Natural killer cell (primary cell): ENCODE measurements around the gene BUB1. TPM values are rescaled to one million over a fixed set of nuclear protein-coding genes. Genes with fewer than 3 reads are reported as not detected.

Experiments used
- ATAC-seq, 3 donors: fragments of 150-1000 bp in 2 of 3; fragments of 200-7000 bp in 1 of 3; cut with Tn5 transposase; 1 replicate in 1 of 3; 2 replicates in 2 of 3; pipeline ENCODE4 v1.10.0; 2021; ENCODE audit warnings: mild to moderate bottlenecking in 2 of 3, moderate library complexity in 2 of 3
- DNase-seq, 2 donors: peaks; one replicate each; pipeline versions ENCODE4 v3.0.0 to v3.0.0-alpha.2; 2013 to 2021; ENCODE audit warnings: mixed read lengths in 1 of 2
- H3K27ac ChIP-seq: one replicate; pipeline ENCODE4 v1.5.1; 2013; ENCODE audit warnings: mild to moderate bottlenecking, low read length
- H3K27me3 ChIP-seq: one replicate; pipeline ENCODE4 v1.6.1; 2013; ENCODE audit warnings: low read length; ENCODE audit not compliant: control insufficient read depth, insufficient read depth
- H3K36me3 ChIP-seq: one replicate; pipeline ENCODE4 v1.6.1; 2013; ENCODE audit warnings: low read length; ENCODE audit not compliant: control insufficient read depth, insufficient read depth
- H3K4me1 ChIP-seq: one replicate; pipeline ENCODE4 v1.6.1; 2013; ENCODE audit warnings: low read length; ENCODE audit not compliant: control insufficient read depth, insufficient read depth
- H3K4me3 ChIP-seq: one replicate; pipeline ENCODE4 v1.5.1; 2013; ENCODE audit warnings: low read length
- H3K9me3 ChIP-seq: one replicate; pipeline ENCODE4 v1.6.1; 2013; ENCODE audit warnings: low read length; ENCODE audit not compliant: control insufficient read depth, insufficient read depth
- H3K27ac Mint-ChIP-seq, 2 donors: one replicate each; pipeline ENCODE4 v1.8.0; 2022; ENCODE audit warnings: mild to moderate bottlenecking in 2 of 2, mixed read lengths in 2 of 2, moderate library complexity in 1 of 2
- H3K27me3 Mint-ChIP-seq, 2 donors: one replicate each; pipeline ENCODE4 v1.8.0; 2022; ENCODE audit warnings: low read depth in 2 of 2, mixed read lengths in 2 of 2
- H3K36me3 Mint-ChIP-seq: one replicate; pipeline ENCODE4 v1.8.0; 2022; ENCODE audit warnings: mixed read lengths
- H3K4me1 Mint-ChIP-seq, 2 donors: one replicate each; pipeline ENCODE4 v1.8.0; 2022; ENCODE audit warnings: mixed read lengths in 2 of 2
- H3K4me3 Mint-ChIP-seq: one replicate; pipeline ENCODE4 v1.8.0; 2022; ENCODE audit warnings: mild to moderate bottlenecking, moderate library complexity, mixed read lengths
- H3K9me3 Mint-ChIP-seq, 2 donors: one replicate each; pipeline ENCODE4 v1.8.0; 2022; ENCODE audit warnings: mixed read lengths in 2 of 2
- CTCF ChIP-seq: fragments of 200-600 bp; IDR thresholded peaks from one replicate; pipeline ENCODE4 v1.8.0; 2022; ENCODE audit warnings: antibody characterized with exemption
- WGBS: methylation state at CpG from one replicate; pipeline ENCODE4 v1.1.7; 2013; ENCODE audit warnings: missing lambda C conversion rate; ENCODE audit not compliant: insufficient coverage; 5-methylcytosine and 5-hydroxymethylcytosine counted together
- intact Hi-C: fragments of 100-400 bp; cut with micrococcal nuclease; formaldehyde crosslinking; loops from one replicate; pipeline ENCODE4 v1.14.2; 2022
- total RNA-seq, 4 donors: library from RNA; stranded (reverse); fragments of 120-200 nt in 1 of 4; gene quantifications; one replicate each; pipeline versions ENCODE4 v1.2.3 to v1.2.4, GENCODE V29; 2013 to 2022

Gene BUB1
- total RNA-seq, 3 donors from 2014 or later (not counting 1 experiment from before 2014, with no cell fraction given), result 2.3 to 4.2 (median 2.7) TPM

- peaks cover 25% of the 10 kb centered on the region for H3K4me1 ChIP-seq
- DNase-seq (no peak), ATAC-seq (peak in 2 of 3 donors; percentile 5 to 6)
- peaks cover 14 to 20% of the 10 kb centered on the region in 2 donors for H3K27me3 Mint-ChIP-seq
- no peaks in the 10 kb centered on the region for H3K9me3 Mint-ChIP-seq
- TF ChIP-seq CTCF, result no peak
- H3K36me3 Mint-ChIP-seq, result no peaks in the 10 kb centered on the region
- H3K27me3 ChIP-seq, result no peaks in the 10 kb centered on the region
- no peaks in the 10 kb centered on the region for H3K36me3 ChIP-seq
- WGBS, result 37% methylated on average over 5 of the region's 6 CpGs
- intact Hi-C loops, result loop anchor here (1.0 to 5.0 kb wide), 2 partner anchors 171 to 447 kb away; partner anchors contain the start of gene BCL2L11
- peak overlapping the region; percentile 72 to 74 for H3K27ac Mint-ChIP-seq
- H3K4me3 Mint-ChIP-seq, result peak overlapping the region; percentile 72
- no peaks in the 10 kb centered on the region for H3K9me3 ChIP-seq
- peaks cover 36 to 40% of the 10 kb centered on the region in 2 donors for H3K4me1 Mint-ChIP-seq
- H3K4me3 ChIP-seq, result no peak overlapping the region
- peak overlapping the region; percentile 59 for H3K27ac ChIP-seq
Measured at GRCh38 chr2:110675679-110676078, 2.2 kb downstream of the BUB1 start.

- WGBS, result 46% methylated on average over 7 of the region's 7 CpGs
- H3K27me3 Mint-ChIP-seq, result peaks cover 8 to 15% of the 10 kb centered on the region in 2 donors
- peak overlapping the region; percentile 72 to 74 for H3K27ac Mint-ChIP-seq
- H3K9me3 ChIP-seq, result no peaks in the 10 kb centered on the region
- TF ChIP-seq CTCF, result no peak
- no peaks in the 10 kb centered on the region for H3K36me3 ChIP-seq
- peaks cover 25% of the 10 kb centered on the region for H3K4me1 ChIP-seq
- peak overlapping the region; percentile 67 for H3K27ac ChIP-seq
- DNase-seq (peak; percentile 66 to 83), ATAC-seq (peak; percentile 75 to 91 (median 88))
- H3K4me3 Mint-ChIP-seq, result peak overlapping the region; percentile 66
- H3K27me3 ChIP-seq, result no peaks in the 10 kb centered on the region
- H3K4me1 Mint-ChIP-seq, result peaks cover 36 to 40% of the 10 kb centered on the region in 2 donors
- no peaks in the 10 kb centered on the region for H3K9me3 Mint-ChIP-seq
- no peaks in the 10 kb centered on the region for H3K36me3 Mint-ChIP-seq
- intact Hi-C loops, result loop anchor here (1.0 to 5.0 kb wide), 2 partner anchors 171 to 447 kb away; partner anchors contain the start of gene BCL2L11
- no peak overlapping the region for H3K4me3 ChIP-seq
Measured at GRCh38 chr2:110674620-110675555, 3.0 kb downstream of the BUB1 start.

- Histone ChIP-seq H3K27me3 (no peaks in the 10 kb centered on the region), H3K27ac (no peak overlapping the region), H3K36me3 (no peaks in the 10 kb centered on the region), H3K9me3 (no peaks in the 10 kb centered on the region), H3K4me3 (no peak overlapping the region), H3K4me1 (peaks cover 19% of the 10 kb centered on the region)
- intact Hi-C loops, result no loop called here
- Mint-ChIP-seq H3K27me3 (peaks cover 0 to 7% of the 10 kb centered on the region in 2 donors), H3K36me3 (no peaks in the 10 kb centered on the region), H3K4me3 (no peak overlapping the region), H3K4me1 (peaks cover 26 to 29% of the 10 kb centered on the region in 2 donors), H3K9me3 (no peaks in the 10 kb centered on the region), H3K27ac (no peak overlapping the region)
- 97% methylated on average over 4 of the region's 4 CpGs for WGBS
- no peak for TF ChIP-seq CTCF
- DNase-seq (no peak), ATAC-seq (no peak)
Measured at GRCh38 chr2:110673201-110673600, 4.7 kb downstream of the BUB1 start.
